ENCODE data around the gene NT5M. TPM values are rescaled to one million over a fixed set of nuclear protein-coding genes. Genes with fewer than 3 reads are reported as not detected.

Gene NT5M
- total RNA-seq, 1 donor from 2014 or later, result 4.0 TPM

- no peak overlapping the region for H3K4me3 Mint-ChIP-seq (ENCODE audit: unreplicated experiment)
- no peaks in the 10 kb centered on the region for H3K36me3 Mint-ChIP-seq (ENCODE audit: low read depth)
- H3K9me3 Mint-ChIP-seq (ENCODE audit: low read depth), result no peaks in the 10 kb centered on the region
- H3K27me3 Mint-ChIP-seq (ENCODE audit: low read depth), result no peaks in the 10 kb centered on the region
- no peak for TF ChIP-seq CTCF (IDR thresholded peaks at IDR 0.05)
- no peak overlapping the region for H3K27ac Mint-ChIP-seq (ENCODE audit: unreplicated experiment)
- H3K4me1 Mint-ChIP-seq (ENCODE audit: low read depth), result no peaks in the 10 kb centered on the region
- no peak for DNase-seq (ENCODE audit: low spot score)
Measured at GRCh38 chr17:17395246-17395802, 92.2 kb downstream of the NT5M start.

DNA sequence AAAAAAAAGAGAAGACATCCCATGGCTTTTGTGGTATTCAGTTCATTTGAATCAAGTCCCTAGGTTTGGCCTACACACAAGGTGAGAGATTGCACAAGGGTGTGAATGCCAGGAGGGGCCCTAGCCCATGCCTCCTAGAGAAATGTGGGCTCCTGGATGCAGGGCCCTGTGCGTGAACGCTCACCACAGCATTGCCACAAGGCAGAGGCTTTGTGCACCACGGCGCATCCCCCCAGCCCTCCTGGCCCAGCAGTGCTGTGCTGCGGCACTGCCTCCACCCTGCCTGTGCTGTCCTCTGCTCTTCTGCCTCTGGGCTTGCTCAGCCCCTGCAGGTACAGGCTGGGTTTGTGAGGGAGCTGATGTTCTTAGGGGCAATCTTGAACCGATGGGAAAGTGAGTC lies 92.7 kb downstream of the NT5M start:
- Mint-ChIP-seq H3K9me3 (ENCODE audit: low read depth) (no peaks in the 10 kb centered on the region), H3K4me1 (ENCODE audit: low read depth) (no peaks in the 10 kb centered on the region), H3K27me3 (ENCODE audit: low read depth) (no peaks in the 10 kb centered on the region), H3K27ac (ENCODE audit: unreplicated experiment) (no peak overlapping the region), H3K36me3 (ENCODE audit: low read depth) (no peaks in the 10 kb centered on the region), H3K4me3 (ENCODE audit: unreplicated experiment) (no peak overlapping the region)
- DNase-seq (ENCODE audit: low spot score), result no peak
- no peak for TF ChIP-seq CTCF (IDR thresholded peaks at IDR 0.05)

Other genes with a start within 250 kb of the NT5M start
- gene PLD6, start 97.0 kb upstream of the NT5M start, total RNA-seq, result 0.55 to 0.68 TPM (median 0.64 TPM) in 3 replicates
- gene FLCN, start 66.2 kb upstream of the NT5M start, total RNA-seq, result 59.0 to 73.1 TPM (median 71.2 TPM) in 3 replicates
- 50.9 to 69.0 TPM (median 55.8 TPM) in 3 replicates for gene COPS3, start 22.1 kb upstream of the NT5M start, total RNA-seq
- gene MED9, start 173.6 kb downstream of the NT5M start, total RNA-seq, result 6.7 to 7.9 TPM (median 7.9 TPM) in 3 replicates
- gene RASD1, start 193.0 kb downstream of the NT5M start, total RNA-seq, result 0.31 to 0.72 TPM (median 0.42 TPM) in 3 replicates